Endothelial cell of umbilical vein (primary cell): Measurements from ENCODE around the gene FCGBP. TPM values are rescaled to one million over a fixed set of nuclear protein-coding genes. Genes with fewer than 3 reads are reported as not detected.

Experiments
- BruUV-seq: library from RNA; stranded (reverse); fragments of 400-500 nt; replicated peaks from 2 replicates; lab custom pipeline; 2021; lab: Mats Ljungman, UMichigan
- CTCF ChIA-PET: fragments of 300-600, 350-600 bp; sonication (Branson Sonifier 250); formaldehyde crosslinking; loops from one replicate; lab custom pipeline; 2021; ENCODE audit warnings: antibody characterized with exemption, inconsistent platforms; lab: Charles Lee
- POLR2A ChIA-PET: fragments of 300-600, 350-600 bp; sonication (Branson Sonifier 250); formaldehyde crosslinking; loops from one replicate; lab custom pipeline; 2021; ENCODE audit warnings: antibody characterized with exemption, inconsistent platforms; lab: Charles Lee
- DNase-seq: peaks from one replicate; pipeline ENCODE4 v3.0.0-alpha.2; 2011; ENCODE audit warnings: low read depth, low spot score
- FAIRE-seq: peaks from 2 replicates; lab custom pipeline; 2011; peaks lifted over from hg19 to GRCh38; lab: Jason Lieb, UNC
- H2AFZ ChIP-seq: 2 replicates; pipeline ENCODE4 v1.6.0; 2012; ENCODE audit warnings: low read depth, low read length, control low read depth, inconsistent platforms
- H3K27ac ChIP-seq: 2 replicates; pipeline ENCODE4 v1.5.1; 2011; ENCODE audit warnings: low read depth, mild to moderate bottlenecking, control low read depth, low read length, moderate library complexity; ENCODE audit not compliant: insufficient read depth
- H3K27me3 ChIP-seq, 2 experiments: 2 replicates each; pipeline versions ENCODE4 v1.6.0 to v1.6.1; 2011; ENCODE audit warnings: low read length in 2 of 2, mixed read lengths in 1 of 2; ENCODE audit not compliant: control insufficient read depth in 2 of 2, insufficient read depth in 2 of 2
- H3K36me3 ChIP-seq, 2 experiments: 2 replicates in 1 of 2; 3 replicates in 1 of 2; pipeline ENCODE4 v1.5.1; 2011; ENCODE audit warnings: low read length in 2 of 2, mild to moderate bottlenecking in 1 of 2, moderate library complexity in 1 of 2; ENCODE audit not compliant: control insufficient read depth in 2 of 2, insufficient read depth in 2 of 2; ENCODE audit errors: extremely low read depth in 1 of 2
- H3K4me1 ChIP-seq: 3 replicates; pipeline ENCODE4 v1.5.1; 2011; ENCODE audit warnings: mild to moderate bottlenecking, low read length; ENCODE audit not compliant: control insufficient read depth, insufficient read depth; ENCODE audit errors: extremely low read depth
- H3K4me2 ChIP-seq: 2 replicates; pipeline ENCODE4 v1.6.1; 2011; ENCODE audit warnings: low read length, control low read depth, mixed read lengths; ENCODE audit not compliant: insufficient read depth
- H3K4me3 ChIP-seq, 3 experiments: fragments of 200-600 bp in 1 of 3; sonication (generic), shearing (Covaris generic) in 1 of 3; replicated peaks in 1 of 3; 2 replicates each; pipeline ENCODE4 v1.5.1; 2011 to 2016; ENCODE audit warnings: control low read depth in 3 of 3, low read length in 3 of 3, mild to moderate bottlenecking in 2 of 3, inconsistent platforms in 1 of 3, low read depth in 1 of 3, moderate library complexity in 1 of 3; ENCODE audit not compliant: insufficient read depth in 1 of 3
- H3K79me2 ChIP-seq: 2 replicates; pipeline ENCODE4 v1.6.0; 2012; ENCODE audit warnings: low read length, inconsistent platforms; ENCODE audit not compliant: control insufficient read depth, insufficient read depth
- H3K9ac ChIP-seq: replicated peaks from 2 replicates; pipeline ENCODE3; 2011; ENCODE audit warnings: low read length, control low read depth; ENCODE audit not compliant: insufficient read depth; ENCODE audit errors: extremely low read depth
- H3K9me1 ChIP-seq: replicated peaks from 3 replicates; pipeline ENCODE4 v1.6.0; 2011; ENCODE audit warnings: mild to moderate bottlenecking, low read length; ENCODE audit not compliant: control insufficient read depth, insufficient read depth; ENCODE audit errors: extremely low read depth
- H3K9me3 ChIP-seq: replicated peaks from 2 replicates; pipeline ENCODE4 v1.5.1; 2012; ENCODE audit warnings: low read length, inconsistent platforms; ENCODE audit not compliant: control insufficient read depth, insufficient read depth
- H4K20me1 ChIP-seq: replicated peaks from 2 replicates; pipeline ENCODE3; 2011; ENCODE audit warnings: mild to moderate bottlenecking, low read length; ENCODE audit not compliant: control insufficient read depth, insufficient read depth; ENCODE audit errors: extremely low read depth
- CTCF ChIP-seq, 2 donors: IDR thresholded peaks; 1 replicate in 1 of 2; 2 replicates in 1 of 2; pipeline ENCODE4 v1.5.1; 2011; ENCODE audit warnings: low read length in 2 of 2, mild to moderate bottlenecking in 2 of 2, moderate library complexity in 2 of 2, control low read depth in 1 of 2, inconsistent platforms in 1 of 2, low read depth in 1 of 2; ENCODE audit not compliant: insufficient read depth in 1 of 2; ENCODE audit errors: extremely low read depth in 1 of 2
- EZH2 ChIP-seq: IDR thresholded peaks from 2 replicates; pipeline ENCODE4 v1.6.1; 2012; ENCODE audit warnings: borderline replicate concordance, low read depth, mild to moderate bottlenecking, moderate library complexity, low read length, inconsistent platforms; ENCODE audit not compliant: severe bottlenecking
- FOS ChIP-seq: IDR thresholded peaks from 2 replicates; pipeline ENCODE4 v1.6.1; 2011; ENCODE audit warnings: mild to moderate bottlenecking, low read length, moderate library complexity, borderline replicate concordance; ENCODE audit not compliant: insufficient read depth
- GATA2 ChIP-seq: IDR thresholded peaks from 2 replicates; pipeline ENCODE4 v1.7.0; 2011; ENCODE audit warnings: low read depth, mild to moderate bottlenecking, moderate library complexity, mixed read lengths, low read length; ENCODE audit not compliant: insufficient read length, insufficient read depth
- JUN ChIP-seq: IDR thresholded peaks from 2 replicates; pipeline ENCODE4 v1.6.1; 2011; ENCODE audit warnings: borderline replicate concordance, low read depth; ENCODE audit not compliant: insufficient read length, insufficient read depth
- MYC ChIP-seq: IDR thresholded peaks from one replicate; pipeline ENCODE4 v1.6.1; 2011; ENCODE audit warnings: mild to moderate bottlenecking, low read depth, low read length
- POLR2A ChIP-seq: IDR thresholded peaks from 2 replicates; pipeline ENCODE4 v1.6.1; 2012; ENCODE audit warnings: low read depth, mild to moderate bottlenecking, control low read depth, low read length
- POLR2AphosphoS5 ChIP-seq: IDR thresholded peaks from 2 replicates; pipeline ENCODE4 v1.6.1; 2012; ENCODE audit warnings: low read depth, mild to moderate bottlenecking, control low read depth, low read length, moderate library complexity; ENCODE audit not compliant: insufficient read depth
- dilution Hi-C: fragments of 300-500 bp; cut with MboI; formaldehyde crosslinking; loops from one replicate; pipeline ENCODE4 v1.15.0; 2019; ENCODE audit warnings: low sequenced_read_pairs; ENCODE audit not compliant: extremely low pct_ligation_motif_present
- intact Hi-C: fragments of 100-400 bp; cut with micrococcal nuclease; formaldehyde crosslinking; loops from one replicate; pipeline ENCODE4 v1.10.0; 2022
- polyA plus RNA-seq, 4 experiments: library from polyadenylated mRNA; depleted of rRNA in 3 of 4; stranded (reverse) in 3 of 4; unstranded in 1 of 4; fragments of >200 nt; gene quantifications; 2 replicates each; pipeline versions ENCODE4 v1.2.1 to v1.2.3, GENCODE V29; 2011 to 2012; ENCODE audit warnings: missing spikeins in 1 of 4
- total RNA-seq: library from RNA; stranded (reverse); gene quantifications from 2 replicates; pipeline ENCODE4 v1.2.3, GENCODE V29; 2021
- TF ChIP-seq, protein P1 (sequence below): IDR thresholded peaks from 2 replicates; pipeline ENCODE4 v1.6.1; 2011; ENCODE audit not compliant: insufficient read depth, insufficient read length

Gene FCGBP
- total and polyA plus RNA-seq, 2 donors (not counting 3 experiments of a cell fraction or from before 2014, with no cell fraction given), result 0.01 TPM; not detected in 1

DNA sequence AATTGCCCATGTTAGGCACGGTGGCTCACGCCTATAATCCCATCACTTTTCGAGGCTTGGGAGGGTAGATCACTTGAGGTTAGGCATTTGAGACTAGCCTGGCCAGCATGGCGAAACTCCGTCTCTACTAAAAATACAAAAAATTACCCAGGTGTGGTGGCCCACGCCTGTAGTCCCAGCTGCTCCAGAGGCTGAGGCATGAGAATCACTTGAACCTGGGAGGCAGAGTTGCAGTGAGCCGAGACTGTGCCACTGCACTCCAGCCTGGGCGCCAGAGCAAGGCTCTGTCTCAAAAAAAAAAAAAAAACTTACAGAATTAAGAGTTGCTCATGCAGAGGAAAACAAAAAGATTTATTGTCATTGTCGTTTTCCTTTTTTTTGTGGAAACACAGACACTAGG is 33.1 kb upstream of the FCGBP start:
- Histone ChIP-seq H3K9ac (no peak overlapping the region), H3K9me3 (no peaks in the 10 kb centered on the region), H3K4me1 (peaks cover 13% of the 10 kb centered on the region), H3K4me3 (no peak overlapping the region), H3K36me3 (peaks cover 0 to 2% of the 10 kb centered on the region in 2 experiments), H3K27ac (no peak overlapping the region), H2AFZ (no peak overlapping the region), H4K20me1 (no peaks in the 10 kb centered on the region), H3K9me1 (no peaks in the 10 kb centered on the region), H3K79me2 (peaks cover 15% of the 10 kb centered on the region), H3K27me3 (no peaks in the 10 kb centered on the region), H3K4me2 (no peak overlapping the region)
- intact Hi-C loops (no loop called here), dilution Hi-C loops (no loop called here)
- ChIA-PET POLR2A (no interaction called here), CTCF (no interaction called here)
- BruUV-seq, result no TSS peak
- DNase-seq, result no peak
- no peak for FAIRE-seq
- TF ChIP-seq POLR2A (no peak), FOS (no peak), JUN (no peak), CTCF (IDR thresholded peaks at IDR 0.05; ENCODE audit: extremely low read depth in 1 of 2, insufficient read depth in 1 of 2, low read depth in 1 of 2, low read length in 2 of 2) (no peak), MYC (no peak), EZH2 (no peak), GATA2 (no peak), POLR2AphosphoS5 (no peak)
- TF ChIP-seq, protein P1, sequence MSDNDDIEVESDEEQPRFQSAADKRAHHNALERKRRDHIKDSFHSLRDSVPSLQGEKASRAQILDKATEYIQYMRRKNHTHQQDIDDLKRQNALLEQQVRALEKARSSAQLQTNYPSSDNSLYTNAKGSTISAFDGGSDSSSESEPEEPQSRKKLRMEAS, result no peak
